Body of pancreas (tissue), 4 donors: ENCODE data around the gene LINGO4. TPM values are rescaled to one million over a fixed set of nuclear protein-coding genes. Genes with fewer than 3 reads are reported as not detected.

Source experiments
- ATAC-seq: fragments of 150-250 bp; one replicate; pipeline ENCODE4 v1.9.1; 2016
- DNase-seq, 4 donors: peaks; one replicate each; pipeline ENCODE4 v3.0.0-alpha.2; 2019
- H3K27ac ChIP-seq, 4 donors: fragments of 200-600 bp; sonication (generic); 1 replicate in 3 of 4; 2 replicates in 1 of 4; pipeline versions ENCODE4 v1.5.1 to v1.6.1; 2016 to 2019; ENCODE audit warnings: mild to moderate bottlenecking in 1 of 4, mixed read lengths in 1 of 4, moderate library complexity in 1 of 4
- H3K27me3 ChIP-seq, 2 donors: fragments of 200-600 bp; sonication (generic); one replicate each; pipeline ENCODE4 v1.6.0; 2016; ENCODE audit warnings: mild to moderate bottlenecking in 1 of 2
- H3K36me3 ChIP-seq, 2 donors: fragments of 200-600 bp; sonication (generic); replicated peaks in 1 of 2; 2 replicates each; pipeline ENCODE4 v1.5.1; 2016; ENCODE audit warnings: low read depth in 2 of 2; ENCODE audit not compliant: insufficient read depth in 1 of 2
- H3K4me1 ChIP-seq: fragments of 200-600 bp; sonication (generic); one replicate; pipeline ENCODE4 v1.6.0; 2016
- H3K4me3 ChIP-seq, 2 donors: fragments of 200-600 bp; sonication (generic); 1 replicate in 1 of 2; 2 replicates in 1 of 2; pipeline ENCODE4 v1.5.1; 2016 to 2019
- H3K9me3 ChIP-seq, 3 donors: fragments of 200-600 bp; sonication (generic); 1 replicate in 2 of 3; 2 replicates in 1 of 3; pipeline ENCODE4 v1.5.1; 2016
- POLR2A ChIP-seq, 3 donors: fragments of 450-650 bp; IDR thresholded peaks; one replicate each; pipeline ENCODE4 v1.6.1; 2016; ENCODE audit warnings: antibody characterized with exemption in 3 of 3, mild to moderate bottlenecking in 2 of 3
- WGBS, 2 donors: methylation state at CpG; one replicate each; pipeline ENCODE4 v1.1.5; 2017; 5-methylcytosine and 5-hydroxymethylcytosine counted together
- intact Hi-C: fragments of 100-400 bp; cut with DNase I; formaldehyde crosslinking; loops from one replicate; pipeline ENCODE4 v1.15.1; 2023
- total RNA-seq, 2 donors: library from RNA; depleted of rRNA; stranded (reverse); fragments of >200 nt; gene quantifications; one replicate each; pipeline ENCODE4 v1.1.0, GENCODE V29; 2016
- TF ChIP-seq, protein P1 (sequence below), 7 experiments: fragments of 450-650 bp in 4 of 7; fragments of 200-600 bp in 3 of 7; sonication (generic) in 3 of 7; IDR thresholded peaks; one replicate each; pipeline ENCODE4 v1.5.1; 2016 to 2019; ENCODE audit warnings: antibody characterized with exemption in 7 of 7

LINGO4 gene
- total RNA-seq, 2 donors from 2014 or later: 0.66 to 1.6 TPM

DNA sequence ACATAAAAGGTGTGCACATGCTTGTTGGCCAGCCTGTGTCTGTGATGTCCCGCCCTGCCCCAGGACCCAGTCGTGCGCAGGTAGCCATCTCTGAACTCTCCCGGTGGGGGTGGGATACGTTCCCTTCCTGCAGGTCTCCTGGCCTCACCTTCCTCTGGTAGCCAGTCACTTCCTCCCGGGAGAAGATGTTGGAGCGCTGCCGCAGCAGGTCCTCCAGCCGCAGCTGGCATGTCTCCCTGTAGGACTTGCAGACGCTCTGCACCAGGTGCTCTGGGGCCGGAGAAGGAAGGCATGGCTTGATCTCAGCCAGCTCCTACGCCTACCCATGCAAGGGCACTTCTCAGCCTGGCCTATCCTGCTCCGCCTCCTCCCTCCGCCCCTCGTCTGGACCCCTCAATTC lies 9.2 kb upstream of the LINGO4 start:
- Histone ChIP-seq H3K4me1 (peaks cover 16% of the 10 kb centered on the region), H3K27ac (no peak overlapping the region), H3K4me3 (no peak overlapping the region), H3K27me3 (no peaks in the 10 kb centered on the region), H3K36me3 (peaks cover 0 to 12% of the 10 kb centered on the region in 2 donors), H3K9me3 (no peaks in the 10 kb centered on the region)
- DNase-seq (no peak), ATAC-seq (no peak)
- intact Hi-C loops: no loop called here
- 92% methylated on average over 15 of the region's 15 CpGs for WGBS, 2 donors
- no peak for TF ChIP-seq POLR2A (IDR thresholded peaks at IDR 0.05)
- TF ChIP-seq, protein P1, sequence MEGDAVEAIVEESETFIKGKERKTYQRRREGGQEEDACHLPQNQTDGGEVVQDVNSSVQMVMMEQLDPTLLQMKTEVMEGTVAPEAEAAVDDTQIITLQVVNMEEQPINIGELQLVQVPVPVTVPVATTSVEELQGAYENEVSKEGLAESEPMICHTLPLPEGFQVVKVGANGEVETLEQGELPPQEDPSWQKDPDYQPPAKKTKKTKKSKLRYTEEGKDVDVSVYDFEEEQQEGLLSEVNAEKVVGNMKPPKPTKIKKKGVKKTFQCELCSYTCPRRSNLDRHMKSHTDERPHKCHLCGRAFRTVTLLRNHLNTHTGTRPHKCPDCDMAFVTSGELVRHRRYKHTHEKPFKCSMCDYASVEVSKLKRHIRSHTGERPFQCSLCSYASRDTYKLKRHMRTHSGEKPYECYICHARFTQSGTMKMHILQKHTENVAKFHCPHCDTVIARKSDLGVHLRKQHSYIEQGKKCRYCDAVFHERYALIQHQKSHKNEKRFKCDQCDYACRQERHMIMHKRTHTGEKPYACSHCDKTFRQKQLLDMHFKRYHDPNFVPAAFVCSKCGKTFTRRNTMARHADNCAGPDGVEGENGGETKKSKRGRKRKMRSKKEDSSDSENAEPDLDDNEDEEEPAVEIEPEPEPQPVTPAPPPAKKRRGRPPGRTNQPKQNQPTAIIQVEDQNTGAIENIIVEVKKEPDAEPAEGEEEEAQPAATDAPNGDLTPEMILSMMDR (IDR thresholded peaks at IDR 0.05): no peak

DNA sequence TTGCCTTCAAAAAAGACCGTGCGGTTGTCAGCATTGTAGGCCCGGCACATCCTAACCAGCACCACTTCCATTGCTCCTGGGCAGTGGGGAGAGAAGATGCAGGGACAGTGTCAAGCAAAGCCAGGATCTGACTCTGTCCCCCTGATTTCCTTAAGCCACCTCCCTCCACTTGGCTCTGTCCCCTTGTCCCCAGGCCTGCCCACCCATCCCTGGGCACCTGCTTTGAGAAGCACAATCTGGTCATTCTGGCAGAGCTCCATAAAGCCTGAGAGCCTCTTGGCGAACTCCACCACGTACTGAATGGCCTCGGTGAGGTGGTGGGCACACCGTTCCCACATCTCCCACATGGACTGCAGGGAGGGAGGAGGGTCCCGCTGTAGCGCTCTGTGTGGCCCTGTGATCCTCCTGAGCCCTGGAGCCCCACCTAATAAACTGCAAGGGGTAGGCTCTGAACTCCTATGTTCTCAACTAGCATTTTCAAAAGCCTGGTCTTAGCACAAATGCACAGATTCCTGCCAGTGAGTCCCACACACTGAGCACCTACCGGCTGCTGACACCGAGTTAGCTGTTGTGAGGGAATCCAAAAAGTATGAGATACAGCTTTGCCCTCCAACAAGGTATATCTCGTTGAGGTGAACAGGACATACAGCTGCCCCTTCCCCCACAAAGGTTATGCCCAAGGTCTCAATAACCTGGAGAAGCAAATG lies 8.2 kb upstream of the LINGO4 start:
- peaks cover 0 to 12% of the 10 kb centered on the region in 2 donors for H3K36me3 ChIP-seq
- DNase-seq (no peak), ATAC-seq (no peak)
- no peaks in the 10 kb centered on the region for H3K9me3 ChIP-seq
- peaks cover 16% of the 10 kb centered on the region for H3K4me1 ChIP-seq
- no peak overlapping the region for H3K27ac ChIP-seq
- 81 to 88% methylated on average over 6 to 12 of the region's 12 CpGs for WGBS, 2 donors
- no peak overlapping the region for H3K4me3 ChIP-seq
- no peak for TF ChIP-seq POLR2A (IDR thresholded peaks at IDR 0.05)
- TF ChIP-seq, protein P1 (IDR thresholded peaks at IDR 0.05): no peak
- no peaks in the 10 kb centered on the region for H3K27me3 ChIP-seq
- intact Hi-C loops: no loop called here

DNA sequence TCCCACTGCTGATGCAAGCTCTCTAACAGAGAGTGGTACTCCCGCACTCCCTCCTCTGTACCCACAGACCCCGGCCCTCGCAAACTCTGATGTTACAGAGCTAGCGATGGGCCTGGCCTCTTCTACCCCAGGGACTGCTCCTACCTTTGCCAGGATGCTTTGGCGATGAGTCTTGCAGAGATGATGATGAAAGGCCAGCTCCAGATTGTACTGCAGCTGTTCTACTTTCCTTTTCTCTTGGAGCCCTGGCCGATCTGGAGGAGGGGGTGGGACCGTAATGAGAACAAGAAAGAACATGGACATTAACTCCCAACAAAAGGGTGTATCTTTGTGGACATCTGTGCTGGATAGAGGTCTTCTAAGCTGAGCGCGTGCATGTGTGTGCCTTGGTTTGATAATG lies 6.0 kb upstream of the LINGO4 start:
- no peak overlapping the region for H3K4me3 ChIP-seq
- H3K36me3 ChIP-seq: peaks cover 0 to 15% of the 10 kb centered on the region in 2 donors
- intact Hi-C loops: no loop called here

DNA sequence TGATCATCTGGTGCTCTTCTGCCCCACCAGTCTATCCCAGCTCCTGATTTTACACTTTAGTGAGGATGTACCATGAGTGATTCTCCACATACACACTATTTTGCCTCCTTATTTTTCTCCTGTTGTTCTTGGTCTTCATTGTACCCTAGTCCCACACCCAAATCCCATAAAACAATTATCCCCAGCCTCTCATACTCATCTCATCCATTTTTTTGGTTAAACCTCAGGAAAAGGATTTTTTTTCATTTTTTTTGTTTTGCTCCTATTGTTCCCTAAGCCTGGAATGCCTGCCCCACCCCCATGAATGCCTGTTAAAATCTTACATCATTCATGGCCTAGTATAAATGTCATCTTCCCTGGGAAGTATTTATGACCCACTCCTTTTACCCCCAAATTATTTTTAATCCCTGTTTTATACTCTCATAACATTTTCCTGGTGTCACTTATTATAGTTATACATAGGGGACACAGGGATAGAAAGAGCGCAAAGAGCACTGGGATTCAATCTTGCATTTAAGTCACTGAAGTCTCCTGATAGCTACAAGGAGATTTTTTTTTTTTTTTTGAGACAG lies 4.9 kb upstream of the LINGO4 start:
- Histone ChIP-seq H3K27ac (peak overlapping the region in 3 of 4 donors; percentile 28 to 47 (median 32)), H3K4me3 (no peak overlapping the region), H3K4me1 (peaks cover 16% of the 10 kb centered on the region), H3K27me3 (no peaks in the 10 kb centered on the region), H3K9me3 (no peaks in the 10 kb centered on the region), H3K36me3 (peaks cover 0 to 11% of the 10 kb centered on the region in 2 donors)
- DNase-seq: no peak
- TF ChIP-seq, protein P1 (IDR thresholded peaks at IDR 0.05): no peak
- no peak for TF ChIP-seq POLR2A (IDR thresholded peaks at IDR 0.05)
- WGBS, 2 donors: 88 to 100% methylated on average over 1 of the region's 1 CpG
- no peak for ATAC-seq
- intact Hi-C loops: no loop called here

More for the DNA sequence above, 6.0 kb upstream of the LINGO4 start:
- Histone ChIP-seq H3K9me3 (no peaks in the 10 kb centered on the region), H3K27me3 (no peaks in the 10 kb centered on the region), H3K4me1 (peaks cover 16% of the 10 kb centered on the region), H3K27ac (no peak overlapping the region)
- 82 to 84% methylated on average over 9 of the region's 9 CpGs for WGBS, 2 donors
- ATAC-seq (no peak), DNase-seq (no peak)
- TF ChIP-seq, protein P1 (IDR thresholded peaks at IDR 0.05): no peak
- TF ChIP-seq POLR2A (IDR thresholded peaks at IDR 0.05): no peak
